Thyroid gland (tissue), 4 donors: ENCODE measurements around the gene IGSF23.

Experiments used
- CTCF ChIP-seq, 6 experiments: fragments of 200-600 bp in 3 of 6; fragments of 450-650 bp in 3 of 6; sonication (generic) in 3 of 6; IDR thresholded peaks; one replicate each; pipeline ENCODE4 v1.5.1; 2016 to 2019; ENCODE audit warnings: antibody characterized with exemption in 6 of 6, mild to moderate bottlenecking in 2 of 6, inconsistent platforms in 1 of 6, moderate library complexity in 1 of 6
- POLR2A ChIP-seq, 2 donors: fragments of 450-650 bp; IDR thresholded peaks; one replicate each; pipeline ENCODE4 v1.6.1; 2017; ENCODE audit warnings: antibody characterized with exemption in 2 of 2, mild to moderate bottlenecking in 2 of 2, moderate library complexity in 1 of 2

DNA sequence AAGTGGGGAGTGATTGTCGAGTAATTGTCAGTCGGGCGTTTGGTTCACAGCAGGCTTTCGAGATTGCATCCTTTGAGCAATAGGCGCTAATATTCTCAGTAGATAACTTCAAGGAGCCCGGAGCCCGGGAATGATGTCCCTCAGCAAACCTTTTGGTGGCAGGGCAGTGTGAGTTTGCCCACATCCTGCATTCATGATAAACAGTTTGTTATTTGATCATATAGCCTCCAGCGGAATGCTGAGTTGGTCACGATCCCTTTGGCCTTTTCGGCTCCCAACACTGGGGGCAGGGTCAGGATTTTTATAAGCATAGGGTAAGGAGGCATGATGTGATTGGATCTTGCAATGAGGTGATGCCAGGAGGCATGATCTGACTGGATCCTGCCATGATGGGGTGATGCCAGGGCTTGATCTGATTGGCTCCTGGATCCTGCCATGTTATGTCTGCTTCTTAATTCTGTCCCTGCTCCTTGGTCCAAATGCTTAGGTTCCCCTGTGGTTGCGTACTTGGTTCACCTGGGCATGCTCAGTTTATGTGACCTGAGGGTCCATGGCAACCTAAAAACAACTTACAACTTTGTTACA is 38.2 kb upstream of the IGSF23 start:
- no peak for TF ChIP-seq CTCF (IDR thresholded peaks at IDR 0.05)
- no peak for TF ChIP-seq POLR2A (IDR thresholded peaks at IDR 0.05)
